HG03095 (cell line): ENCODE results near the gene CACNA1D.

ENCODE experiments used
- ATAC-seq: cut with Tn5 transposase; IDR thresholded peaks from one replicate; pipeline ENCODE4 v1.9.1; 2021; ENCODE audit warnings: moderate library complexity; ENCODE audit not compliant: unreplicated experiment

The CACNA1D gene

GRCh38 chr3:53739966-53740365 is 245.6 kb downstream of the CACNA1D start:
- no peak for ATAC-seq

- no peak for ATAC-seq
These were observed 246.5 kb downstream of the CACNA1D start for GRCh38 chr3:53740956-53741355.

GRCh38 chr3:53744351-53744750 is 249.9 kb downstream of the CACNA1D start:
- no peak for ATAC-seq

DNA sequence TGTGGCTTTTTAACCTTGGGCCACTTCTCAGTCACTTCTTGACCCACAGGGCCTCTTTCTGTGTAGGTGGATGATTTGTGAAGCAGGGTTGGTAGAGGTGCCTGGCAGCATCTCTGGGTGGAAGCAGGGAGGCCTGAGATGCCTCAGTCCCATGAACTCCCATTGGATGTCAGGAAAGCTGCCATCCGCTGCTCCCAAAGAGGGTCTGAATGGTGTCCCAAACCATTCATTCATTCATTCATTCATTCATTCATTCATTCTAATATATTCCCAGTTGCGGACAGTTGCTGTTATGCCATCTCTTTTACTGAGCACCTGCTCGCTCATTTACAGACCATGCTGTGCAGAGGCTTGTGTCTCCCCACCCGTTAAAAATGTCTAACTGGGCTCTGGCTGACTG is 253.1 kb downstream of the CACNA1D start:
- no peak for ATAC-seq

DNA sequence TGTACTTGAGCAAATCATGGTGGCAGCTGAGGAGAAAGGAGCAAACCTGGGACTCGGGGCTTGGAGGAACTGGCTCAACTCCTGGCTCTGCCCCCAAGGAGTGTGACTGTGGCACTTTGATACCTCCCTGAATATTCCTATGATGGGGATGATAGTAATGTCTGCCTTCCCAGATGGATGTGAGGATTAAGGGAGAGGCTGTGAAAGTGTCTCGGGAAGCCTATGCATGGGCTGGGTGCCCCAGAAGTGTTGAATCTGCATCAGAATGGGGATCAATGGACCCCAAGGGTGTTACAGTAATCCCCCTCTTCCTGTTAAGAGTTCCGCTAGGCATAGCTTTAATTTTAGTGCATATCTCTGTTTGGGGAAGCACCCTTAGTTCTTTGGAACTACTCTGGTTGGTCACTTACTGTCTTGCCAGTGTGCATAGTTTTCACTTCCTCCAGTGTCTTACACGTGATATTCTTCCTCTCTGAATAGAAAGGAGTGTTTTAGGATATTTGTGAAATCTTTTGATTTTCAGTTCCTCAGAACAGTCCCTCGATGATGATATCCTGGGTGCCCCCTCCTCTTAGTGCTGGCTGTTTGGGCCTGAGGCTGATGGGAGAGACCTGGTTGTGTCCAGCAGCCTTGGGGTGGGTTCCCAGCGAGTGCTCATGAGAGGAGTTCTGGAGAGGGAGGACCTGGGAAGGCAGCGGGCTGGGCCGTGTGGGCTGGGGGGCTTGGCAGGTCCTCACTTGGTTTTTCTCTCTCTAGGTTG is 254.3 kb downstream of the CACNA1D start:
- peak; percentile 82 for ATAC-seq

GRCh38 chr3:53749448-53749847 is 255.0 kb downstream of the CACNA1D start:
- ATAC-seq: no peak

DNA sequence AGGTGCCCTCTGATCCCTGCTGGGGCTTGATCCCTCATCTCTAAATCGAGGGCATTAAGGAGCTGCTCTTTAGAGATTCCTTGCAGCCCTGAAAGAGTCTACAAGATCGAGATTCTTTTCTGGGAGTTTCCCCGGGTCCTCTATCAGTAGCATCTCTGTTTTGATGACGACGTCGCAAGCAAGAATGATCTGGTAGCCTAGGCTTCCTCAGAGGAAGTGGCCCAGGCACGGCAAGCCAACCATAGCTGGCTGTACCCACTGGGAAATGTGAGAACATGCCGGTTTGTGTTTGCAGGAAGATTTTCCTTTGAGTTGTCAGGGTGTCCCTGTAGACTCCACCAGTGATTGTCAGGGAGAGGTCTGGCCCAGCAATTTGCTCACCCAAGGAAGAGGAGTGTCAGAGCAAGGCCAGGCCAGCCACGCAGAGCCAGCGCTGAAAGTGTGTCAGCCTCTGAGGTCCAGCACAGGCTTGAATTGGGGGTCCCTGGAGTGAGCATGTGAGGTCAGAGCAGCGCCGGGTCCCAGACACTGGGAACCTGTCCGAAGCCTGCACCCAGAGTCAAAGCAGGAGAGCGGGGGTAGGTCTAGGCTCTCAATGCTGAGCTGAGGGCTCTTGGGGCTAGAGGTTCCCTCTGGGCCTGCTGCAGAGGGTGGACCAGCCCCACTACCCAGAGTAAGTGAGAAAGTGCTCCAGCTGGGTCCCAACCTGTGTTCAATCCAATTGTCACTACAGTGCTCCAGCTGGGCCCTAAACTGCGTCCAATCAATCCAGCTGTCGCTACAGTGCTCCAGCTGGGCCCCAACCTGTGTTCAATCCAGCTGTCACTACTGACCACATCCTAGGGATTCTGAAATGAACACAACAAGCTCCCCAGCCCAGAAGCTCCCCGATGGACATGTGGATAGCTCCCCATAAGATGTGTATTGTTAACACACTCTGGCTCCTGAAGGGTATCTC is 256.1 kb downstream of the CACNA1D start:
- peak; percentile 28 for ATAC-seq

- no peak for ATAC-seq
These were observed 259.2 kb downstream of the CACNA1D start for GRCh38 chr3:53753518-53754183.

GRCh38 chr3:53754325-53754724 is 259.9 kb downstream of the CACNA1D start:
- ATAC-seq: no peak

DNA sequence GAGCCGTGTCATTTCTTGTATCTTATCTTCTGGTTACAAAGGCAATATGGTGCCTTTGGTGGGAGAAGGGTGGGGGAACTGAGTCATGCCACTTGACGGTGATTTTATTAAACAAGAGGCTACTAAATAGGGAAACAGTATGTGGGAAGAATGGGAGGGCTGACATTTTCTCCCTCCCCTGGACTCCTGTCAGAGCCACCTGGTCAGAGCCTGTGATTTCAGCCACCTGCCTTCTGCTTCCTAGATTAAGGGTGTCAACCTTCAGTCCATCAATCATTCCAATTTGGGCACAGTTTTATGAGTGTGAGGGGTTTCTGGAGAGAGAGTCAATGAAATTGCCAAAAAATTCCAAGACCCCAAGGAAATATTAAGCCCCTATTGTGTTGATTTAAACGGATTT is 264.4 kb downstream of the CACNA1D start:
- no peak for ATAC-seq

- no peak for ATAC-seq
These were observed 268.9 kb downstream of the CACNA1D start for GRCh38 chr3:53763353-53763752.

DNA sequence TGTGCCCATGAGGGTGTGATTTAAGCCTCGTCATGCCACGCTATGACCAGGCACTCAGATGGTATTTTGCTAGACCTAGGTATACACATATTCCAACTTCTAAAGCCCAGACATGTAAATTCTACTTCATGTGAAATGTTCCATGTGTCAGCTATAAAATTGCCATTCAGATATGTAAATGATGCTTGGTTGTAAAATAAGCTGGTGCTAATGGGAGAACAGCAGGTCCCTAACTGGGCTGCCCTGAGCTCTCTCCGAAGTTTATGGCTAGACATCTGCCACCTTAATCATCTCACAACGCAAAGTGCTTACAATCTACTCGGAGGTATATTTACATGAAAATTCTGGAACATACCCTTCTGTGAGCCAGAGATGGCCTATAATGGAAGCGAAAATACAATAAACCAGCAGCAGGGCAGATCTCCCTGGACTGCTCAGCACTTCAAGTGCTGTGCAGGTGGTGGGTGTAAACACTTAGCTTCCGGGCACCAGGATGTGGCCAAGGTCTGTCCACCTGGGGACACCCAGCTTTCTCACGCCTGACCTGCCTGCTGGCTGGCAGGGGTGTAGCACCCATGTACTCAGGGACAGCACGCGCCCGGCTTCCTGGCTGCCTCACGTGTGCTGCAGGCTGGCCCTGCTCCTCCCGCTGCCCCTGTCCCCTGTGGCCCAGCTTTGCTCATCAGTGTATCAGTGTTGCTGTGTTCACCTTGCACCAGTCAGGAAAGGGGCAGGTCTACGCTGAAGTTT is 269.8 kb downstream of the CACNA1D start:
- no peak for ATAC-seq

DNA sequence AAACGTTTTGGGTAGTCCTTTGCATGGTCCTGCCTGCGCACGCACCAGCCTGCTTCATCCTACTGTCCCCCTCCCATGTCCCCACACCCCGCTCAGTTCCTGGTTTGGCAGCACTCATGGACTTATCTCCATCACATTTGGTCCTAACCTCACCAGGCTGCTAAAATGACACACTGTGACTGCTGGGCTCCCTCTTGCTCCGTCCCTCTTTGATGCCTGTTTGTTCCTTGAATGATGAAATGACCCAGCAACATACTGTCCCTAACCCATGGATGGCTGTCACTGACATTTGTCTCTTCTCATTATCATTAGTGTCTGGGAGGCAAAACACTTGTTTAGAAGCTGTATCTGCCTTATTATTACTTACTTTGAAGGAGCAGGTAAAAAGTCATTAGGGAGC is 271.3 kb downstream of the CACNA1D start:
- ATAC-seq: no peak

GRCh38 chr3:53766706-53767105 is 272.3 kb downstream of the CACNA1D start:
- ATAC-seq: no peak

DNA sequence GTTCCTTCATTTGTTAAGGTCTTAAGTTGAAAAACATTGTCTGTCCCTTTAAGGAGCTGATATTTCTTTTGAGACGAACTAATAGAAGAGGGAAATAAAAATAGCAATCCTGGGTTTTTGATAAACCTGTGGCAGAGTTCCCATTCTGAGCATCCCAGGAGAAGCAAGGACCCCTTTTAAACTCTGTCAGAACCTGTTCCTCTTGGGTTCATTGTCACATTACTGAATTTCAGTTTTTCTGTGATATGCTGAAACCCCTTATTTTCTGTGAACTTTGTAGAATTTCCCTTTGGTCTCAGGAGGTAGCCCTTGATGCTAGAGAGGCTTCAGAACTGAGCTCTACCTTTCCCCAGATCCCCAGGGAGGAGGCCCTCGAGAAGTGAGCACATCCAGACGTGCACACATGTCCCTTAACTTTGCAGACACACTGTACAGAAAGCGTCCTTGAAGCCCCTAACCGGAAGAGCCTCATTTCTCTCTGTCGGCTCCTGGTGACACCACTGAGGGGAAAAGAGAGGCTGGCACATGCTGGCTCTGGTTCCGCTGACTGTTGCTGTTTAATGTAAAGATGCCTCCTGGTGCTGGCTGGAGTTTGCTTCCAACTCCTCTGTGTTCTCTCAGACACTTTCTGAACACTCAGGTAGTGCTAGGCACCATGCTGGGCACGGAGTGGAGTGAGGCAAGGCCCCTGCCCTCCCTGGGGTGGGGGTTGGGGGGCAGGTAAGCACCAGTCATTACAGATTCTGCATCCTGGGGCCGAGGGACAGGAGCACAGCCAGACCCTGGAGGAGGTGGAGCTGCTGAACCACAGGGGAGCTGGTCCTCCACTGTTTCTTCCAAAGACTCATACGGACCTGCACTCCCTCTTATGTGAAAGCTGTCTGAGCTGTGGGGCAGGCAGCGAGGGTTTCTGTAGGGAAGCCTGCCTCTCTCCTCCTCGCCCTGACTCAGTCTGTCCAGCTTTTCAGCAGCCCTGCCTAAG is 274.4 kb downstream of the CACNA1D start:
- no peak for ATAC-seq

DNA sequence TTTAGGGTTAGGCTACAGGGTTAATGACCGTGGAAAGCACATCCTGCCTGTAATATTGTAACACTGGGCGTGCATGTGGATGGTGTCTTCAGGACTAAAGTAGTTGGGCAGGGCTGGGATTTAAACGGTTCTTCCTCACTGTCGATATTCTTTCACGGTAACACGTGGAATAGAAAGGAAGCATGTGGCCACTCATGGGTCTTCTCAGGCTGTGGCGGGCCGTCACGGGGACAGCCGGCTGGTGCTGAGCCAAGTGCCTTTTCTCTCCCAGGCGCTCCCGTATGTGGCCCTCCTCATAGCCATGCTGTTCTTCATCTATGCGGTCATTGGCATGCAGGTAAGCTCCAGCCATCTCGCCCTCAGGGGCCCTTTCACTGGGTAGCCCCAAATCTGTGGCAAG is 278.2 kb downstream of the CACNA1D start:
- ATAC-seq: no peak

GRCh38 chr3:53773021-53773436 is 278.6 kb downstream of the CACNA1D start:
- no peak for ATAC-seq

GRCh38 chr3:53773611-53774368 is 279.4 kb downstream of the CACNA1D start:
- ATAC-seq: peak; percentile 87

DNA sequence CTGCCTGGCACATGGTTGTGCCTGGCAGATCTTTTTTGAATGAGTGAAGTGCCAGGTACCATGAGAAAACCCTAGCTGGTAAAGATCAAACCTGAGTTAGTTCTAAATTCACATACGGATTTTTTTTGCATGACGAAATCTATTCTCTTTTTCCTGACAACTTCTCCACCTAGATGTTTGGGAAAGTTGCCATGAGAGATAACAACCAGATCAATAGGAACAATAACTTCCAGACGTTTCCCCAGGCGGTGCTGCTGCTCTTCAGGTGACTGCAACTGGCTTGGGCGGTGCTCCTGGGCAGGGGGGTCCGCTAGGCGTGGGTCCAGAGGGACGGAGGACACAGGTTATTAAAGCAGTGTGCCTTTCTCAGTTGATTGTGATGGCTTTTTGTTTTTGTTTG is 280.0 kb downstream of the CACNA1D start:
- no peak for ATAC-seq
